ENCODE data around the gene ABCA13.
"Not testable (repeated sequence)": the region's sequence is repeated elsewhere in the genome, so short reads cannot be mapped to it uniquely, and the experiment has no call there.

Gene ABCA13

GRCh38 chr7:48141521-48141920 is 29.7 kb upstream of the ABCA13 start:
- DNase-seq (ENCODE audit: extremely low read depth, low read depth): no peak
- no peak for TF ChIP-seq CTCF (IDR thresholded peaks at IDR 0.05; ENCODE audit: low read depth, low read length)

- TF ChIP-seq CTCF (IDR thresholded peaks at IDR 0.05; ENCODE audit: low read depth, low read length): no peak
- no peak for DNase-seq (ENCODE audit: extremely low read depth, low read depth)
These were observed 26.9 kb upstream of the ABCA13 start for GRCh38 chr7:48144291-48144768.

- no peak for TF ChIP-seq CTCF (IDR thresholded peaks at IDR 0.05; ENCODE audit: low read depth, low read length)
- DNase-seq (ENCODE audit: extremely low read depth, low read depth): no peak
These were observed 24.1 kb upstream of the ABCA13 start for GRCh38 chr7:48147078-48147591.

- not testable (repeated sequence) for DNase-seq (ENCODE audit: extremely low read depth, low read depth)
These were observed 23.6 kb upstream of the ABCA13 start for GRCh38 chr7:48147690-48148089.

GRCh38 chr7:48148311-48148710 is 22.9 kb upstream of the ABCA13 start:
- TF ChIP-seq CTCF (IDR thresholded peaks at IDR 0.05; ENCODE audit: low read depth, low read length): no peak
- no peak for DNase-seq (ENCODE audit: extremely low read depth, low read depth)

- no peak for TF ChIP-seq CTCF (IDR thresholded peaks at IDR 0.05; ENCODE audit: low read depth, low read length)
- DNase-seq (ENCODE audit: extremely low read depth, low read depth): no peak
These were observed 22.2 kb upstream of the ABCA13 start for GRCh38 chr7:48149058-48149457.

- no peak for DNase-seq (ENCODE audit: extremely low read depth, low read depth)
- TF ChIP-seq CTCF (IDR thresholded peaks at IDR 0.05; ENCODE audit: low read depth, low read length): no peak
These were observed 21.2 kb upstream of the ABCA13 start for GRCh38 chr7:48150086-48150485.

- no peak for DNase-seq (ENCODE audit: extremely low read depth, low read depth)
- peak; percentile 83 for TF ChIP-seq CTCF (IDR thresholded peaks at IDR 0.05; ENCODE audit: low read depth, low read length)
These were observed 16.4 kb upstream of the ABCA13 start for GRCh38 chr7:48154792-48155413.
